Fibroblast of lung (primary cell): ENCODE measurements around the gene BASP1.

ENCODE experiments used
- EZH2 ChIP-seq: IDR thresholded peaks from 2 replicates; pipeline ENCODE4 v1.5.1; 2012; ENCODE audit warnings: low read length, control low read depth, mild to moderate bottlenecking; ENCODE audit errors: missing control alignments
- TF ChIP-seq, protein P1 (sequence below), 2 donors: IDR thresholded peaks in 1 of 2; conservative IDR thresholded peaks in 1 of 2; 1 replicate in 1 of 2; 2 replicates in 1 of 2; pipeline ENCODE4 v1.5.1; 2011 to 2012; ENCODE audit warnings: low read length in 2 of 2, control low read depth in 1 of 2, inconsistent platforms in 1 of 2, low read depth in 1 of 2, mild to moderate bottlenecking in 1 of 2

GRCh38 chr5:17178373-17178675, 39.1 kb upstream of the BASP1 start:
- TF ChIP-seq, protein P1, sequence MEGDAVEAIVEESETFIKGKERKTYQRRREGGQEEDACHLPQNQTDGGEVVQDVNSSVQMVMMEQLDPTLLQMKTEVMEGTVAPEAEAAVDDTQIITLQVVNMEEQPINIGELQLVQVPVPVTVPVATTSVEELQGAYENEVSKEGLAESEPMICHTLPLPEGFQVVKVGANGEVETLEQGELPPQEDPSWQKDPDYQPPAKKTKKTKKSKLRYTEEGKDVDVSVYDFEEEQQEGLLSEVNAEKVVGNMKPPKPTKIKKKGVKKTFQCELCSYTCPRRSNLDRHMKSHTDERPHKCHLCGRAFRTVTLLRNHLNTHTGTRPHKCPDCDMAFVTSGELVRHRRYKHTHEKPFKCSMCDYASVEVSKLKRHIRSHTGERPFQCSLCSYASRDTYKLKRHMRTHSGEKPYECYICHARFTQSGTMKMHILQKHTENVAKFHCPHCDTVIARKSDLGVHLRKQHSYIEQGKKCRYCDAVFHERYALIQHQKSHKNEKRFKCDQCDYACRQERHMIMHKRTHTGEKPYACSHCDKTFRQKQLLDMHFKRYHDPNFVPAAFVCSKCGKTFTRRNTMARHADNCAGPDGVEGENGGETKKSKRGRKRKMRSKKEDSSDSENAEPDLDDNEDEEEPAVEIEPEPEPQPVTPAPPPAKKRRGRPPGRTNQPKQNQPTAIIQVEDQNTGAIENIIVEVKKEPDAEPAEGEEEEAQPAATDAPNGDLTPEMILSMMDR (conservative IDR thresholded peaks at IDR 0.05 in 1 of 2, IDR thresholded peaks at IDR 0.05 in 1 of 2; ENCODE audit: low read depth in 1 of 2, low read length in 2 of 2): no peak
- TF ChIP-seq EZH2: no peak
